HL-60 (cell line): ENCODE results near the gene LPIN1.

ENCODE experiments used
- GABPA ChIP-seq: IDR thresholded peaks from 2 replicates; pipeline ENCODE4 v1.6.1; 2012; ENCODE audit warnings: low read depth
- POLR2AphosphoS5 ChIP-seq: IDR thresholded peaks from 2 replicates; pipeline ENCODE4 v1.6.1; 2012; ENCODE audit warnings: low read depth
- TF ChIP-seq, protein P1 (sequence below): IDR thresholded peaks from one replicate; pipeline ENCODE4 v1.5.1; 2011; ENCODE audit warnings: low read length, control low read depth, inconsistent platforms; ENCODE audit not compliant: insufficient read depth
- TF ChIP-seq, protein P2 (sequence below): IDR thresholded peaks from 2 replicates; pipeline ENCODE4 v1.6.1; 2012; ENCODE audit warnings: low read depth; ENCODE audit not compliant: insufficient replicate concordance

DNA sequence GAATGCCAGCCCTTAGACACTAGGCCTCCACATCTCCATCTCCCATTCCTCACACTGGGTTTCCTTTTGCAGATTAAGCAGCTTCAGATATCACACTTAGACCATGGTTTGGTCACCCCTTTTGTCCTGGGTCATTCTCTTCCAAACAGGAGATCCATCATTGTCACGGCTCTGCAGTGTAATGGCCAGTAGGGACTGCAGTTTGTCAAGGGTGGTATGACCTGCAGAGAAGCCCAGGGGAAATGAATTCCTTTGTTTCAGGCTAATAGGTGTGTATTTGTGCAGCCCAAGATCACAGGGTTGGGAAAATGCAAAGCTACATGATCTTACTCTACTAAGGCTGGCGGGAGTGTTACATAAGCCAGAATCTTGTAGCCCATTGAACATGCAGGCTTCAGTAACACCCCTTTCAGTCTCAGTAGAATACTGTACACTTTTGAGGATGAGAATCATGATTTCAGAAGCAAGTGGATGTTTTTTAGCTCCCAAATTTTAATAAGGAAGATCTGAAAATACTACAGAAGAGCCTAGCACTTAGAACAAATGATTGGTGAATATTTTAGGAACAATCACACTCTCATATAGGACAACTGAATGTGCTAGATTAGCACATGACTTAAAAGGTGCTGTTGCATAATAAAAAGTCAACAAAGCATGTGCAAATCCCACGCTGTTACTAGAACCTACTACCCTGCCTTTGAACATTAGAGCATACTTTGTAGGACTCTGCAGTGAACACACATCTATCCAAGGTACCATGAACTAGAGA is 24.0 kb upstream of the LPIN1 start:
- TF ChIP-seq POLR2AphosphoS5 (no peak), GABPA (no peak)
- TF ChIP-seq, protein P1, sequence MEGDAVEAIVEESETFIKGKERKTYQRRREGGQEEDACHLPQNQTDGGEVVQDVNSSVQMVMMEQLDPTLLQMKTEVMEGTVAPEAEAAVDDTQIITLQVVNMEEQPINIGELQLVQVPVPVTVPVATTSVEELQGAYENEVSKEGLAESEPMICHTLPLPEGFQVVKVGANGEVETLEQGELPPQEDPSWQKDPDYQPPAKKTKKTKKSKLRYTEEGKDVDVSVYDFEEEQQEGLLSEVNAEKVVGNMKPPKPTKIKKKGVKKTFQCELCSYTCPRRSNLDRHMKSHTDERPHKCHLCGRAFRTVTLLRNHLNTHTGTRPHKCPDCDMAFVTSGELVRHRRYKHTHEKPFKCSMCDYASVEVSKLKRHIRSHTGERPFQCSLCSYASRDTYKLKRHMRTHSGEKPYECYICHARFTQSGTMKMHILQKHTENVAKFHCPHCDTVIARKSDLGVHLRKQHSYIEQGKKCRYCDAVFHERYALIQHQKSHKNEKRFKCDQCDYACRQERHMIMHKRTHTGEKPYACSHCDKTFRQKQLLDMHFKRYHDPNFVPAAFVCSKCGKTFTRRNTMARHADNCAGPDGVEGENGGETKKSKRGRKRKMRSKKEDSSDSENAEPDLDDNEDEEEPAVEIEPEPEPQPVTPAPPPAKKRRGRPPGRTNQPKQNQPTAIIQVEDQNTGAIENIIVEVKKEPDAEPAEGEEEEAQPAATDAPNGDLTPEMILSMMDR = no peak
- TF ChIP-seq, protein P2, sequence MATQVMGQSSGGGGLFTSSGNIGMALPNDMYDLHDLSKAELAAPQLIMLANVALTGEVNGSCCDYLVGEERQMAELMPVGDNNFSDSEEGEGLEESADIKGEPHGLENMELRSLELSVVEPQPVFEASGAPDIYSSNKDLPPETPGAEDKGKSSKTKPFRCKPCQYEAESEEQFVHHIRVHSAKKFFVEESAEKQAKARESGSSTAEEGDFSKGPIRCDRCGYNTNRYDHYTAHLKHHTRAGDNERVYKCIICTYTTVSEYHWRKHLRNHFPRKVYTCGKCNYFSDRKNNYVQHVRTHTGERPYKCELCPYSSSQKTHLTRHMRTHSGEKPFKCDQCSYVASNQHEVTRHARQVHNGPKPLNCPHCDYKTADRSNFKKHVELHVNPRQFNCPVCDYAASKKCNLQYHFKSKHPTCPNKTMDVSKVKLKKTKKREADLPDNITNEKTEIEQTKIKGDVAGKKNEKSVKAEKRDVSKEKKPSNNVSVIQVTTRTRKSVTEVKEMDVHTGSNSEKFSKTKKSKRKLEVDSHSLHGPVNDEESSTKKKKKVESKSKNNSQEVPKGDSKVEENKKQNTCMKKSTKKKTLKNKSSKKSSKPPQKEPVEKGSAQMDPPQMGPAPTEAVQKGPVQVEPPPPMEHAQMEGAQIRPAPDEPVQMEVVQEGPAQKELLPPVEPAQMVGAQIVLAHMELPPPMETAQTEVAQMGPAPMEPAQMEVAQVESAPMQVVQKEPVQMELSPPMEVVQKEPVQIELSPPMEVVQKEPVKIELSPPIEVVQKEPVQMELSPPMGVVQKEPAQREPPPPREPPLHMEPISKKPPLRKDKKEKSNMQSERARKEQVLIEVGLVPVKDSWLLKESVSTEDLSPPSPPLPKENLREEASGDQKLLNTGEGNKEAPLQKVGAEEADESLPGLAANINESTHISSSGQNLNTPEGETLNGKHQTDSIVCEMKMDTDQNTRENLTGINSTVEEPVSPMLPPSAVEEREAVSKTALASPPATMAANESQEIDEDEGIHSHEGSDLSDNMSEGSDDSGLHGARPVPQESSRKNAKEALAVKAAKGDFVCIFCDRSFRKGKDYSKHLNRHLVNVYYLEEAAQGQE = no peak
